ENCODE measurements around the gene SOAT1.
"Not testable (repeated sequence)": the region's sequence is repeated elsewhere in the genome, so short reads cannot be mapped to it uniquely, and the experiment has no call there.

The SOAT1 gene

GRCh38 chr1:179310291-179310690, 16.7 kb downstream of the SOAT1 start:
- no peak for DNase-seq

- DNase-seq, result no peak
Measured at GRCh38 chr1:179310721-179311120, 17.1 kb downstream of the SOAT1 start.

GRCh38 chr1:179311149-179311700, 17.6 kb downstream of the SOAT1 start:
- DNase-seq, result no peak

GRCh38 chr1:179313004-179313403, 19.4 kb downstream of the SOAT1 start:
- DNase-seq, result no peak

DNA sequence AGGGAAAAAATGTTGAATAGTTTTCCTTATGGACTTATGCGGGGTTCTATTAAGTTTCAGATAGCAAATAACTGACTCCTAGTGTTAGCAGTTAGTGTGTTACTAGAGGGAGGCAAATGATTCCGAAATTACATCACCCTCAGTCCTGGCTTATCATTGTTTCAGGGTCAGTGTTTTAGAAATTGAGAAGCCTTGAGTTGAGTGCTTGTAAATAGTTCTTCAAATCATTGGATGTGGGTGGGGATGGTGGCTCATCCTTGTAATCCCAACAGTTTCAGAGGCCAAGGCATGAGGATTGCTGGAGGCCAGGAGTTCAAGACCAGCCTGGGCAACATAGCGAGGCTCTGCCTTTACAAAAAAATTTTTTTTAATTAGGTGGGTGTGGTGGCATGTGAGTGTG, 21.3 kb downstream of the SOAT1 start:
- DNase-seq, result no peak

- DNase-seq, result no peak
Measured at GRCh38 chr1:179318491-179318890, 24.9 kb downstream of the SOAT1 start.

- no peak for DNase-seq
Measured at GRCh38 chr1:179321533-179322216, 28.1 kb downstream of the SOAT1 start.

DNA sequence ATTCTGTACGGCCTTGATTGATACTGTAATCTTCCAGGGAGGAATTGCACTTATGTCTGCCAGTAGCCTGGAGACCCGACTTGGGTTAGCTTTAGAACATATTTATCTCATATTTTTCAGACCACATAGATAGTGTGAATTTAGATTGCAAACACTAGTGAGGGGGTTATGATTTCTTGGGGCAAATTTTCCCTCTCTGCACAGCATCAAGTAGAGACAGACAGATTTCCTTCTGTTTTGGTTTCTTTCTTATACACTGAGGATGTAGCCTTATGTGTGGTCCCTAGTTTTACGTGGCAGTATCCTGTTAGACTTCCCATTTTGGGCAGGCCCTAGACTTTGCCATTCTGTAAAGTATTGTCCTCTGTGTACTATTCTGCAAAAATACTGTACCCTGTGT, 29.0 kb downstream of the SOAT1 start:
- no peak for DNase-seq

DNA sequence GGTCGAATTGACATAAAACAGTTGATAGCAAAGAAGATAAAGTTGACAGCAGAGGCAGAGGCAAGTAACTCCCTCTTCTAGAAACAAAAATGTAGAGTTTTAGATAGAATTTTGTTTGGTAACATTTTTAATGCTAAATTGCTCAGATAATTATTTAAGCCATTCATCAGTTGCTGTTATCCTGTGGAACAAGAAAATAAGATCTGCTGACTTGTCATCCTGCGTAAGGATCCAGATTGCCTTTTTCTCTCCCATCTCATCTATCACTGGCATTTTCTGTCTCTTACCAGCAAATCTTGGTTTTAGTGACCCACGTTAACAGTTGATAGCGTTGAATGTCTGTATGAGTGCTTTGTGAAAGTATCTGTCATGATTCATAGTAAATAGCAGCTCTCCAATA, 29.8 kb downstream of the SOAT1 start:
- no peak for DNase-seq

DNA sequence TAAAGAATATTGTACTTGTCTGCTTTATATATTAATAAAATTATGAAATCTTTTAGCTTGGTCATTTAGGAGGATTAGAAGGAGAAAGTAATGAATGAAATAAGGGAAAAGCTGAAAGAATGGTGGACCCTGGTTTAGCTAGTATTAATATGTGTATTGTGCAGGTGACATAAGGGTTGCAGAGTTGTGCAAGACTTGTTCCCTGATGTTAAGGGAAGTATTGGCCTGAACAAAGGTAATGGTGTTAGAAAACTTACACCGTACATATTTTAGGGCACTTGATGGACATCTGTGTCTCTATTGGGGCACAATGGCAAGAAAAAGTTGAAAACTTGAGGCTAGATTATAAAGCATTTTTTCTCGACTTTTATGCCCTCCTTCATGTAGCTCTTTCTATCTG, 32.2 kb downstream of the SOAT1 start:
- no peak for DNase-seq

- DNase-seq, result no peak
Measured at GRCh38 chr1:179326746-179327145, 33.1 kb downstream of the SOAT1 start.

- DNase-seq, result no peak
Measured at GRCh38 chr1:179327196-179327595, 33.6 kb downstream of the SOAT1 start.

DNA sequence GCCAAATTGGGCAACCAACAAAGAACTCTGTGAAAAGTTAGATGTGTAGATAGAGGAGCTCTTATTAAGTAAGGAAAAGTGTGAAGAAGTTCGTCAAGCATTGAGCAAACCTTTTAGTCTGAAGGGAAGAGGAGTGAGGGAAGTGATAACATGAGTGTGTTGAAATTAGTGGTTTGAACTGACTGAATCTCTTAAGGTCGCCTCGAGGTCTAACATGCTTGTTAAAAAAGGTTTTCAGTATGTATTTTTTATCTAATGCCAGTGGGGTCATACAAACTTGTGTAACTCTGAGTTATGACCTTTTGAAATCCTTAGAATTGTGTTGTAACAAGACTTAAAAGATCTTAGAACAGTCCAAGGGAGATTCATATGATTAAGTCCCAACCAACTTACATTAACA, 34.1 kb downstream of the SOAT1 start:
- no peak for DNase-seq

DNA sequence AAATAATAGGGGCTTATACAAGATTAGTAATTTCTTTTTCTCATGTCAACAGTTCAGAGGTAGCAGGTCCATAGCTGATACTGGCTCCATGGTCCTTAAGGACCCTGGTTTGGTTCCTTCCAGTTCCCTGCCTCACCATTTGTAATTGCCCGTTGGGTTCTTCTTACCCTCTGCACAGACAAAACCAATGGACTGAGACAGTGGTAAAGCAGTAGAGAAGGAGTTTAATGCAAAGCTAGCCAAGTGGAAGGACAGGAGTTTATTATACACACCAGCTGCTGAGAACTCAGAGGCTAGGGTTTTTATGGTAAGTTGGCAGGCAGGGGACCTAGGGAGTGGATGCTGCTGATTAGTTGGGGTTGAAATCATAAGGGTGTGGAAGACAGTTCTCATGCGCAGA, 36.3 kb downstream of the SOAT1 start:
- no peak for DNase-seq

DNA sequence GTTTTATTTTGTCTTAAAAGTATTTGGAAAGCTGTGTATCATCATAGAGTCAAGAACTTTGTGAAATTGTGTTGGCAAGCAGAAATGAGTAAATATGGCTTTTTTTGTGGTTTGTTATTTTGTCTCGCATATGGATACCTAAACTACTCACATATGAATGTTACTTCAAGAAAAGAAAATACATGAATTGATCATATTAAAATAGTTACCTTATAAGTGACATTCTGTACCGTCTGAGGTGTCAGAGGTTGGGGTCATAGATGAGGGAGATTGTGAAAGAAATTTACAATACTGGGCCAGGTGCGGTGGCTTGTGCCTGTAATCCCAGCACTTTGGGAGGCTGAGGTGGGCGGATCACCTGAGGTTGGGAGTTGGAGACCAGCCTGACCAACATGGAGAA, 40.8 kb downstream of the SOAT1 start:
- DNase-seq, result no peak

GRCh38 chr1:179337288-179337687, 43.7 kb downstream of the SOAT1 start:
- DNase-seq, result no peak

DNA sequence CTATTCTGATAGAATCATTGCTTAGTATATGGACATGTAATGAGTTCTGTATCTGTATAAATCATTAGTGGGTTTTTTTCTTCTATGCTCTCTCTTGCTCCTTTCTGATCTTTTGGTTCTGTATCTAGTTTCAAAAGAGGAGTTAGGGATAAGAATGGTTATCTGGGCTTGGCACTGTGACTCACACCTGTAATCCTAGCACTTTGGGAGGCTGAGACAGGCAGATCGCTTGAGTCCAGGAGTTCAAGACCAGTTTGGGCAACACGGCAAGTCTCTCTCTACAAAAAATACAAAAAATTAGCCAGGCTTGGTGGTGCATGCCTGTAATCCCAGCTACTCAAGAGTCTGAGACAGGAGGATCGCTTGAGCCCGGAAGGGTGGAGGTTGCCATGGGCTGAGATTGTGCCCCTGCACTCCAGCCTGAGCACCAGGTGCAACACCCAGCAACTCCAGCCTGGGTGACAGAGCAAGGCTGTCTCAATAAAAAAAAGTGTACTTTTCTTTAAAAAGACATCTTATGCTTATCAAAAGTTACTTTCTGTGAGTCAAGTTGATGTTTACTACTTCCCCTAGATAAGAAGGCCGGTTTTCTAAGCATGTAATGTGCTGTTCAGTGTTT, 44.5 kb downstream of the SOAT1 start:
- DNase-seq, result no peak

- DNase-seq, result no peak
Measured at GRCh38 chr1:179340918-179341317, 47.3 kb downstream of the SOAT1 start.

DNA sequence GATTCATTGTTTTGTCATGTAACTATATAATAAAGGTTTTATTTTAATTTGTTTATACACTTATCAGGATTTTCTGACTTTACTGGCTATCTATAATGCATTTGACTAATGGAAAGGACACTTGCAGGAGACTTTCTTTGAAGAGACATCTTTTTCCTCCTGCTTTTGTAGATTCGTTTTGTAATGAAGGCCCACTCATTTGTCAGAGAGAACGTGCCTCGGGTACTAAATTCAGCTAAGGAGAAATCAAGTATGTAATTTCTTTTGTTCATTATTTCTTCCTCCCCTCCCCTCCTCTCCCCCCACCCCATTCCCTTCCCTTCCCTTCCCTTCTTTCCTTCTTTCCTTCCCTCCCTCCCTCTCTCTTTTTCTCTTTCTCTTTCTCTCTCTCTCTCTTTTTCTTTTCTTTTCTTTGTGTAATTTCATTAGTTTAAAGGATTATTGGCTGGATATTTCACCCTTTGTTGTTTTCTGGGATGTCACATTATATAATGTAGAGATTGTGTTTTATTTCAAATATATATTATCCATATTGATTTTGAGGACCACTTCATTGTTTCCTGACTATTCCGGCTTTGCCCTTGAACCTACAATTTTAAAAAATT, 48.4 kb downstream of the SOAT1 start:
- DNase-seq, result no peak

DNA sequence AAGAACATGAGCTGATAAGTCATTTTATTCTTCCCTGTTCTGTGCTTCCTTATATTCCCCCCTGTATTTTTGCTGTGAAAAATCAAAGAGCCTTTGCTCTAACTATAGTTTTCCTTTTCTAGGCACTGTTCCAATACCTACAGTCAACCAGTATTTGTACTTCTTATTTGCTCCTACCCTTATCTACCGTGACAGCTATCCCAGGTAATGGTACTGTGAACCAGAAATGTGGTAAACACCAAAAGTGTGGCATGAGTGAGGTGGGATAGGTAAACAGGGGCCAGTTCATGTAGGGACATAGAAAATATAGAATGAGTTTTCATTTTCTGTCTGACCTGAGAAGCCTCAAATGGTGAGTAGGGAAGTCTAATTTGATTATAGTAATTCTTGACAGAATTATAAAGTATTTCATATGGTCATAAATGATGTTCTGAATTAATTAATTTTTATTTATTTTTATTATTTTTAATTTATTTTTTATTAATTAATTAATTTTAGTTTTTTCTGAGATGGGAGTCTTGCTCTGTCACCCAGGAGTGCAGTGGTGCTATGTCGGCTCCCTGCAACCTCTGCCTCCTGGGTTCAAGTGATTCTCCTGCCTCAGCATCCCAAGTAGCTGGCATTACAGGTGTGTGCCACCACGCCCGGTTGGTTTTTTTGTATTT, 49.3 kb downstream of the SOAT1 start:
- no peak for DNase-seq

- no peak for DNase-seq
Measured at GRCh38 chr1:179351281-179351680, 57.7 kb downstream of the SOAT1 start.

GRCh38 chr1:179352236-179352635, 58.6 kb downstream of the SOAT1 start:
- no peak for DNase-seq

- no peak for DNase-seq
Measured at GRCh38 chr1:179353546-179353945, 59.9 kb downstream of the SOAT1 start.

DNA sequence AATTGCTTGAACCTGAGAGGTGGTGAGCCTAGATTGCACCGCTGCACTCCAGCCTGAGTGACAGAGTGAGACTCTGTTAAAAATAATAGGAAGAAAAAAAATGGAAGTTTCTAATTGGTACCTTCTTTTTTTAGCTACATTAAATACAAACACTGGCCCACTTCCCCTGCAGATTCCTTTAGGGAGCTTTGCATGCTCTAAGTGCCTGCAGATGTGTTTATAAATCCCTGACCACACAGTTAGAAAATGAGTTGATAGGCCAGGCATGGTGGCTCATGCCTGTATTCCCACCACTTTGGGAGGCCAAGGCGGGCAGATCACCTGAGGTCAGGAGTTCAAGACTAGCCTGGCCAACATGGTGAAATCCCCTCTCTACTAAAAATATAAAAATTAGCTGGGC, 68.0 kb downstream of the SOAT1 start:
- not testable (repeated sequence) for DNase-seq

Measured in activated effector memory CD4-positive, alpha-beta T cell treated with Interleukin-2 at 50 U/mL for 16 hours (primary cell).